ENCODE data around the gene PARD3.

PARD3 gene

DNA sequence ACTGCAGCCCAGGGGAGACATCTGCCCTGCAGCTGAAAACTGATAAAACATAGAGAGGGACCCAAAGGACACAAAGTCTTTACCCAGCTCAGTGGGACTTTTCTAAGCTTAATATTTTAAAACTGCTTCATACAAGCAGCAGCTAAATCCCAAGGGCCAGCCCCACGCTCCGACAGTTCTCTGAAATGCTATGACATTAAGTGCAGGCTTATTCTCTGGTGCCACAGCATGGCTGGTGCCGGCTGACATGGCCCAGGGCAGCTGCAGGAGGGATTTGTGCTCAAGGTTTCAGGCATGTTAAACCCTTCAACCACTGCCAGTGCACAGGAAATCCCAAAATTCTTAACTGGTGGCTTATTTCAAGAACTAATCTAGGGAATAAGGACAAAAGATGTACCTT lies 170.9 kb downstream of the PARD3 start:
- Histone ChIP-seq H3K4me2 (ENCODE audit: low read length) (no peak overlapping the region), H3K79me2 (ENCODE audit: control insufficient read depth, low read length) (no peaks in the 10 kb centered on the region), H3K4me1 (ENCODE audit: control insufficient read depth, low read length) (no peaks in the 10 kb centered on the region), H3K36me3 (ENCODE audit: control insufficient read depth, low read length) (no peaks in the 10 kb centered on the region), H3K4me3 (ENCODE audit: low read length) (no peak overlapping the region), H3K27ac (ENCODE audit: low read depth, low read length) (no peak overlapping the region), H3K9me2 (replicated peaks; ENCODE audit: control insufficient read depth, low read length) (no peaks in the 10 kb centered on the region), H4K20me1 (ENCODE audit: control insufficient read depth, insufficient read depth, low read depth, low read length) (no peaks in the 10 kb centered on the region), H3K27me3 (ENCODE audit: control insufficient read depth, low read length) (no peaks in the 10 kb centered on the region), H3F3A (ENCODE audit: control insufficient read depth, insufficient read depth) (no peaks in the 10 kb centered on the region), H3K9me3 (ENCODE audit: control insufficient read depth, insufficient read depth, low read length) (no peaks in the 10 kb centered on the region)
- no peak for TF ChIP-seq EZH2phosphoT487 (IDR thresholded peaks at IDR 0.05; ENCODE audit: borderline replicate concordance, low read length)
- TF ChIP-seq, protein P1, sequence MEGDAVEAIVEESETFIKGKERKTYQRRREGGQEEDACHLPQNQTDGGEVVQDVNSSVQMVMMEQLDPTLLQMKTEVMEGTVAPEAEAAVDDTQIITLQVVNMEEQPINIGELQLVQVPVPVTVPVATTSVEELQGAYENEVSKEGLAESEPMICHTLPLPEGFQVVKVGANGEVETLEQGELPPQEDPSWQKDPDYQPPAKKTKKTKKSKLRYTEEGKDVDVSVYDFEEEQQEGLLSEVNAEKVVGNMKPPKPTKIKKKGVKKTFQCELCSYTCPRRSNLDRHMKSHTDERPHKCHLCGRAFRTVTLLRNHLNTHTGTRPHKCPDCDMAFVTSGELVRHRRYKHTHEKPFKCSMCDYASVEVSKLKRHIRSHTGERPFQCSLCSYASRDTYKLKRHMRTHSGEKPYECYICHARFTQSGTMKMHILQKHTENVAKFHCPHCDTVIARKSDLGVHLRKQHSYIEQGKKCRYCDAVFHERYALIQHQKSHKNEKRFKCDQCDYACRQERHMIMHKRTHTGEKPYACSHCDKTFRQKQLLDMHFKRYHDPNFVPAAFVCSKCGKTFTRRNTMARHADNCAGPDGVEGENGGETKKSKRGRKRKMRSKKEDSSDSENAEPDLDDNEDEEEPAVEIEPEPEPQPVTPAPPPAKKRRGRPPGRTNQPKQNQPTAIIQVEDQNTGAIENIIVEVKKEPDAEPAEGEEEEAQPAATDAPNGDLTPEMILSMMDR (IDR thresholded peaks at IDR 0.05; ENCODE audit: low read depth, low read length, poor library complexity, severe bottlenecking): no peak

DNA sequence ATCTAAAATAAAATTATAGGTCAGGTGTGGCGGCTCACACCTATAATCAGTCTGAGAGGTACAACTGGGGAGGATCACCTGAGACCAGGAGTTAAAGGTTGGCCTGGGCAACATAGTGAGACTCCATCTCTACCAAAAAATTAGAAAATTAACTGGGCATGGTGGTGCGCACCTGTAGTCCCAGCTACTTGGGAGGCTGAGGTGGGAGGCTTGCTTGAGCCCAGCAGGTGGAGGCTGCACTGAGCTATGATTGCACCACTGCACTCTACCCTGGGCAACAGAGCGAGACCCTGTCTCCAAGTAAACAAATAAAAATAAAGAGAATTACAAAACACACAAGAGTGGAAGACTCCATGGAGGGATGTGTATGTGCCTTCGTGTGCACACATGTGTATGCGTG lies 171.5 kb downstream of the PARD3 start:
- no peak overlapping the region for H3K27ac ChIP-seq (ENCODE audit: low read depth, low read length)
- H3K4me2 ChIP-seq (ENCODE audit: low read length): no peak overlapping the region
- no peaks in the 10 kb centered on the region for H3K9me2 ChIP-seq (replicated peaks; ENCODE audit: control insufficient read depth, low read length)

DNA sequence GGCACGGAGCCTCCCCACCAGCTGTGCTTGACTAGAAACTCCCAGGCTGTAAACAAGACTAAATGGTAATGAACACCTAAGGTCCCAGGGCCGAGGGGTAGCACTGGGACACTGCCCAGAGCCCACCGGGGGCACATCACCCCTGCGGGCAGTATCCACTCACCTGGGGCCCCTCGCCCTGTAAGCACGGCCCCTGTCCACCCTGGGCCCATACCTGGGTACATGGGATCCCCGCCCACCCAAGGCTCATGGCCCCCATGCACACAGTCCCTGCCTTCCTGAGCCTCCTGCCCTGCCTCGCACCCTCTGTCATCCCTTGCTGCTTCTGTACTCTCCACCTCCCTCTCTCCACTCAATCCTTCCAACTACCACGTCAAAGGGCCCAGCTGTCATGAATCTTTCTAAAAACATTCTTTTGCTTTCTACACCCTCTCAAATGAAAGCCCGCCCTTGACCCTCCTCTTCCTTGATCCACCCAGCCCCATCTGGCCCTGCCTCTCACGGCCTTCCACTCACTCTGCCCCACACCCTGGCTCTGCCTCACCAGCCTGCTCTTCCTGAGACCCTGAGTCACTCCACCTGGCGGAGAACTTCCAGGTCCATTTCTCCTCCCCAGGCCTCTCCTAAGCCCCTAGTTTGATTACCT lies 173.1 kb downstream of the PARD3 start:
- Histone ChIP-seq H3K4me3 (ENCODE audit: low read length) (no peak overlapping the region), H4K20me1 (ENCODE audit: control insufficient read depth, insufficient read depth, low read depth, low read length) (no peaks in the 10 kb centered on the region), H3K27ac (ENCODE audit: low read depth, low read length) (no peak overlapping the region), H3K36me3 (ENCODE audit: control insufficient read depth, low read length) (no peaks in the 10 kb centered on the region), H3K9me3 (ENCODE audit: control insufficient read depth, insufficient read depth, low read length) (no peaks in the 10 kb centered on the region), H3K4me2 (ENCODE audit: low read length) (no peak overlapping the region), H3K9me2 (replicated peaks; ENCODE audit: control insufficient read depth, low read length) (no peaks in the 10 kb centered on the region), H3K79me2 (ENCODE audit: control insufficient read depth, low read length) (no peaks in the 10 kb centered on the region), H3K27me3 (ENCODE audit: control insufficient read depth, low read length) (no peaks in the 10 kb centered on the region), H3K4me1 (ENCODE audit: control insufficient read depth, low read length) (peaks cover 19% of the 10 kb centered on the region), H3F3A (ENCODE audit: control insufficient read depth, insufficient read depth) (peaks cover 4% of the 10 kb centered on the region)
- TF ChIP-seq EZH2phosphoT487 (IDR thresholded peaks at IDR 0.05; ENCODE audit: borderline replicate concordance, low read length): no peak
- TF ChIP-seq, protein P1 (IDR thresholded peaks at IDR 0.05; ENCODE audit: low read depth, low read length, poor library complexity, severe bottlenecking): no peak

More for the DNA sequence above, 171.5 kb downstream of the PARD3 start:
- Histone ChIP-seq H3K4me3 (ENCODE audit: low read length) (no peak overlapping the region), H3K36me3 (ENCODE audit: control insufficient read depth, low read length) (no peaks in the 10 kb centered on the region), H3K79me2 (ENCODE audit: control insufficient read depth, low read length) (no peaks in the 10 kb centered on the region), H3F3A (ENCODE audit: control insufficient read depth, insufficient read depth) (no peaks in the 10 kb centered on the region), H4K20me1 (ENCODE audit: control insufficient read depth, insufficient read depth, low read depth, low read length) (no peaks in the 10 kb centered on the region), H3K4me1 (ENCODE audit: control insufficient read depth, low read length) (peaks cover 3% of the 10 kb centered on the region), H3K9me3 (ENCODE audit: control insufficient read depth, insufficient read depth, low read length) (no peaks in the 10 kb centered on the region), H3K27me3 (ENCODE audit: control insufficient read depth, low read length) (no peaks in the 10 kb centered on the region)
- TF ChIP-seq, protein P1 (IDR thresholded peaks at IDR 0.05; ENCODE audit: low read depth, low read length, poor library complexity, severe bottlenecking): no peak
- no peak for TF ChIP-seq EZH2phosphoT487 (IDR thresholded peaks at IDR 0.05; ENCODE audit: borderline replicate concordance, low read length)
